NCI-H748 treated with DMSO at 0.1 percent for 48 hours (cell line): ENCODE results near the gene CPAMD8.
"Not testable (repeated sequence)": the region's sequence is repeated elsewhere in the genome, so short reads cannot be mapped to it uniquely, and the experiment has no call there.

Experiments used
- DNase-seq: peaks from one replicate; lab custom pipeline; 2025; lab: John Stamatoyannopoulos, UW

Gene CPAMD8

GRCh38 chr19:17037966-17038500 is 11.4 kb upstream of the CPAMD8 start:
- no peak for DNase-seq

DNA sequence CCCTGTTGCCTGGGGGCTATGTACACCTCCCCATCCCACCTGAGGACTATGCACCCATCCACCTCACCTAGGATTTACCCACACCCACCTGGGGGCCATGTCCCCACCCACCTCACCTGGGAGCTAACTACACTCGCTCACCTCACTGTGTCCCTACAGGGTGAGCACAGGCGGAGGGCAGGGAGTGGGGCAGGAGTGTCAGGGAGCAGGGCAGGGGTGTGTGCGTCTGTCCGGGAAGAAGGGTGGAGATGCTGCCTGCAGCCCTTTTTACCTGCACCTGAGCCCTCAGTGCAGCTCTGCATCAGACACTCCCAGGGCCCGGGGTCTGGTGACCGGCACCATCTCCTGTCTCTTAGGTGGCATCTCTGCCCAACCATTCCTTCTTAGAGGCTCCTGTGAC is 10.6 kb upstream of the CPAMD8 start:
- DNase-seq: no peak

DNA sequence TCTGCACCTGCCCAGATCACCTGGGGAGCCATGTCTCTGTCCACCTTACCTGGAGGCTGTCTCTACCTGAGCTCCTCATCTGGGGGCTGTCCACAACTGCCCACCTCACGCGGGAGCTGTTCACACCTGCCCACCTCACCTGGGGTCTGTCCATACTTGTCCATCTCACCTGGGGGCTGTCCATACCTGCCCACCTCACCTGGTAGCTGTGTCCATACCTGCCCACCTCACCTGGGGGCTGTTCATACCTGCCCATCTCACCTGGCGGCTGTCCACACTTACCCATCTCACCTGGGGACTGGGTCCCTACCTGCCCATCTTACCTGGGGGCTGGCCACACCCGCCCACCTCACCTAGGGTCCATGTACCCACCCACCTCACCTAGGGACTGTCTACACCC is 10.0 kb upstream of the CPAMD8 start:
- DNase-seq: no peak

GRCh38 chr19:17035842-17036424 is 9.3 kb upstream of the CPAMD8 start:
- no peak for DNase-seq

DNA sequence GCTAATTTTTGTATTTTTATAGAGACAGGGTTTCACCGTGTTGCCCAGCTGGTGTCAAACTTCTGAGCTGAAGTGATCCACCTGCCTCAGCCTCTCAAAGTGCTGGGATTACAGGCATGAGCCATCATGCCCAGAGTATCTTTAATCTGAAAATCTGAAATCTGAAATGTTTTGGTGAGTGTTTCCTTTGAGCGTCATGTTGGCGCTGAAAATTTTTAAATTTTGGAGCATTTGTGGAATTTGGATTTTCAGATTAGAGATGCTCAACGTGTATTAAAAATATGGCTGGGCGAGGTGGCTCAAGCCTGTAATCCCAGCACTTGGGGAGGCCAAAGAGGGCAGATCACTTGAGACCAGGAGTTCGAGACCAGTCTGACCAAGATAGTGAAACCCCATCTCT is 5.1 kb upstream of the CPAMD8 start:
- DNase-seq: no peak

GRCh38 chr19:17027535-17027975 is 945 bp upstream of the CPAMD8 start:
- DNase-seq: no peak

DNA sequence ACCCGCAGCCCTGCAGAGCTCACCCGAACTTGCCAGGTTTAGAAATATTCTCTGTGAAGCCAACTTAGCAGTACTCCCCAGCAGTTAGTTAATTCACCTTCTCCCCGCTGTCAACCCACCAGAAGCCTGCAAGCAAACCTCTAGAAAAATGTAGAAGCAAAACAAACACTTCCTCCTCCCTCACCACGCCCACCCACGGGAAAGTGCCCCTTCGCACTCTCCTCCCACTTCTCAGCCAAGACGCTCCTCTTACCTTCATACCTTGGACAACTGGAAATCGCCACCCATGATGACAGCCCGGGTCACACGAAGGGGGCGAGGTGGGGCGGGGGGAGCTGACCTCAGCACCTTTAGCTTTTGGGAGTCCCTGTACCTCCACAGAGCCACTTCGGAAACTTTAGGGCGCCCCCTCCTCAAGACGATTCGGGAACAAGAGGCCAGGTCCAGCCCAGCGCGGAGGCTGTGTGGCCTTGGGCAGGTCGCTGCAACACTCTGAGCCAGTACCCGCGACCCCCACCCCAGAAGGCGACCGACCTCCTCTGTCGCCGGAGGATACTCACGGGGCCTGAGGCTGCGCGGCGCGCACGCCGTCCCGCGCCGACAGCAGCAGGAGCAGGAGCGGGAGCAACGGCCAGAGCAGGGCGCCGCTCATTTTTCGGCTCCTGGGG is 485 bp downstream of the CPAMD8 start:
- DNase-seq: no peak

DNA sequence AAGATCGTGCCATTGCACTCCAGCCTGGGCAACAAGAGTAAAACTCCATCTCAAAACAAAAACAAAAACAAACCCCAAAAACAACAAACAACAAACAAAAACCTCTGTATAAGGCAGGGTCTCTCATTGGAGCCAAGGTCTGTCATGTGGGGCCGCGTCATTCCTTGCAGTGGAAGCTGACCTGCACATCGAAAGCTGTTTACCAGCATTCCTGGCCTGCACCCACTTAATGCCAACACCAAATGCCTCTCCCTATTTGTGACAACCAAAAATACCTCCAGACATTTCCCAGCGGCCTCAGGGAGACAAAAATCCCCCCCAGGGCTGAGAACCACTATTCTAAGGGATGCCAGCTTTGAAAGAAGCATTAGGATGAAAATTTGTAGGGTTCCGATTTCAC is 1.2 kb downstream of the CPAMD8 start:
- no peak for DNase-seq

GRCh38 chr19:17024941-17025340 is 1.7 kb downstream of the CPAMD8 start:
- not testable (repeated sequence) for DNase-seq

DNA sequence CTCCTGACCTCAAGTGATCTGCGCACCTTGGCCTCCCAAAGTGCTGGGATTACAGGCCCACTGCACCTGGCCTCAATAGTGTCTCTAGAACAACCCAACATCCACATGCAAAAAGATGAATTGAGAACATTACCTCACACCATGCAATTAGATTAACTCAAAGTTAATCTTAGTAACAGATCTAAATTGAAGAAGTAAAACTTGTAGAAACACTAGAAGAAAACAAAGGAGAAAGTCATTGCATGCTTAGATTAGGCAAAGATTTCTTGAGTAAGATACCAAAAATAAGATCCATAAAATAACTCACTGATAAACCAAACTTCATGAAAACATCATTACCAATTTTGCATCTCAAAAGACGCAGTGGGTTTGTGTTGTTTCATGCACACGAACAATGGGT is 2.8 kb downstream of the CPAMD8 start:
- DNase-seq: no peak

DNA sequence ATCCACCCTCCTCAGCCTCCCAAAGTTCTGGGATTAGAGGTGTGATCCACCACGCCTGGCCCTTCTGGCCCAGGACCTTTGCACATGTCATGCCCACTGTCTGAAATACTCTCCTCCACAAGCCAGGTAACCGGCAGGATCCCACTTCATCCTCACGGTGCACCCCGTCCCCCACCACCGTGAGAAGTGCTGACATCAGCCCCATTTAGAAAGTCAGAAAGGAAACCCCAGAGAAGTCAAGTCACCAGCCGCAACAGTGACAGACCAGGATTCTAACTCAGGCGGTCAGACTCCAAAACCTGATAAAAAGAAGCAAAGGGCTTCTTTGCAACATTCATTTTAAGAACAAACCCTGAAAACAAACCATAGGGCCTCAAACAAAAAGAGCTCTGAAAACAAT is 3.9 kb downstream of the CPAMD8 start:
- no peak for DNase-seq

GRCh38 chr19:17021793-17022590 is 4.6 kb downstream of the CPAMD8 start:
- DNase-seq: no peak

- DNase-seq: no peak
These were observed 5.3 kb downstream of the CPAMD8 start for GRCh38 chr19:17021328-17021727.

DNA sequence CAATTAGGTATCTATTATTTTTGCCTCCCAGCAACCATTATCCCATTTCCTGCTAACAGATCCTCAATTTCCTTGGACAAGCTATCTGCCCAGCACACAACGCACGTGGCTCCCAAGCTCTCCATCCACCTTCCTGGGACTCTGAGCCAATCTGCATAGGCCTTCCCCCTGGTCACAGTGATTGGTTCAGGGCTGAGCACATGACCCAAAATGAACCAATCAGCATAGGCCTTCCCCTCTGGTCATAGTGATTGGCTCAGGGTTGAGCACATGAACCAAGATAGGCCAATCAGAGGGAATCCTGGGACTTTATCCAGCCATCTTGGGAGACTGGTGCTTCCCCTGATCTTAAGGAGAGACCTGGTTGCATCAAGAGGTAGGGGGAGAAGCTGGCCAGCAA is 5.8 kb downstream of the CPAMD8 start:
- no peak for DNase-seq

DNA sequence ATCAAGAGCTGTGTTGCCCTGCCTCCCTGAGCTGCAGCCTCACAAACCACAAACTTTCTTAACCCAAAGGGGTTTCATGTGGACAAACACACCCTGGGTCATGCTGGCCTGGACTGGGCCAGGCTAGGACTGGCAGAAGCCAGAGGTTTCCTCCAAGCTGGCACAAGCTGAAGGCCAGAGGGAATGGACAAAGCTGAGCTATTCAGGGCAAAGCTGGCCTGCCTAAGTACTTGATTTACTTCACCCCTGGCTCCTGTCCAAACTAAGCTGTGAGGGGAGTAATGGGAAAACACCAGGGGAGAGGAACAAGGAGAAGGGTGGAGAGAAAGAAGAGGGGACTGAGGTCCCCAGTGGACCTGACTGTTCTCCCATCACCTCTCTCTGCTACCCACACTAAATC is 6.2 kb downstream of the CPAMD8 start:
- DNase-seq: no peak

DNA sequence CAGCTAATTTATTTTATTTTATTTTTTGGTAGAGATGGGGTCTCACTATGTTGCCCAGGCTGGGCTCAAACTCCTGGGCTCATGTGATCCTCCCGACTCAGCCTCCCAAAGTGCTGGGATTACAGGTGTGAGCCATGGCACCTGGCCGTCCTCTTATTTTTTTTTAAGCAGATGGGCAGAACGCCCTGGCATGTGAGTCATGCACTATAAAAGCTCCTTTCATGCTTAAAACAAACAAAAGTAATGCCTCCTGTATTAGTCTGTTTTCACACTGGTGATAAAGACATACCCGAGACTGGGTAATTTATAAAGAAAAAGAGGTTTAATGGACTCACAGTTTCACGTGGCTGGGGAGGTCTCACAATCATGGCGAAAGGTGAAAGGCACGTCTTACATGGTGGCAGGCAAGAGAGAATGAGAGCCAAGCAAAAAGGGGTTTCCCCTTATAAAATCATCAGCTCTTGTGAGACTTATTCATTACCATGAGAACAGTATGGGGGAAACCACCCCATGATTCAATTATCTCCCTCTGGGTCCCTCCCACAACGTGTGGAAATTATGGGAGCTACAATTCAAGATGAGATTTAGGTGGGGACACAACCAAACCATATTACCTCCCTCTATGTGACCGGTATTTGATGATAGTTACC is 12.3 kb downstream of the CPAMD8 start:
- DNase-seq: not testable (repeated sequence)

- DNase-seq: no peak
These were observed 15.1 kb downstream of the CPAMD8 start for GRCh38 chr19:17011485-17011884.

- no peak for DNase-seq
These were observed 20.0 kb downstream of the CPAMD8 start for GRCh38 chr19:17006579-17006978.

- DNase-seq: no peak
These were observed 21.6 kb downstream of the CPAMD8 start for GRCh38 chr19:17005000-17005399.

DNA sequence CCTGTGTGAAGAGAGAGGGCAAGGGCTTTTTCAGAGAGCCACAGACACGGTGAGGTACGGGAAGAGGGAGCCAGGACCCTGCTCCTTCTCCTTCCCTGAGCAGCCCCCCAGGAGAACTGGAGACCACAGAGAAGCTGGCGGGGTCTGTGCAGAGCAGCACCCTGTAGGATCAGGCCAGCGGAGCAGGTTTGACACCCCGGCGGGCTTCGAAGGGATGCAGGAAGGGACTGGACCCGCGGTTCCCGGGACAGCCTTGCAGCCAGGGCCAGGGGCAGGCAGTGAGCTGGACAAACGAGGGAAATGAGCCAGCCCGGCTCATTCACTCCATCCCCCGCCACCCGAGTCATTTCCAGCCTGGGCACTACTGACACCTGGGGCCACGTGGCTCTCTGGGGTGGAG is 22.2 kb downstream of the CPAMD8 start:
- no peak for DNase-seq

DNA sequence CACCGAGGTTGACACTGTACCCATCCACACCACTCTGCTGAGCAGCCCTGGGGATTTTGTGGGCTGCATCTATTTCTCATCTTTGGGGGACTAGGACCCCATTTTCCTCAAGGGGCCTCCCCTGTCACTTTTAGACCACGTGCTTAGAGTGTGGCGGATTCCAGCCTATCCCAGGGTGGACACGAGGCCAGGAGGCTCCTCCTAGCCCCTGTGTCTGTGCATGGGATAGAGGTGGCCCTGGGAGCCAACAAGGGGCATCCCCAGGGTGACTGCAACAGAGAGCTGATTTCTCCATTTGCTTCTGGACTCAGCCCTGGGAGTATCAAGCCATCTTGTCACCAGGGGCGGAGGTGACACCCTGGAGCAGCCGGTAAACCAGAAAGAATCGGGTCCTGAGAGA is 24.2 kb downstream of the CPAMD8 start:
- DNase-seq: no peak

DNA sequence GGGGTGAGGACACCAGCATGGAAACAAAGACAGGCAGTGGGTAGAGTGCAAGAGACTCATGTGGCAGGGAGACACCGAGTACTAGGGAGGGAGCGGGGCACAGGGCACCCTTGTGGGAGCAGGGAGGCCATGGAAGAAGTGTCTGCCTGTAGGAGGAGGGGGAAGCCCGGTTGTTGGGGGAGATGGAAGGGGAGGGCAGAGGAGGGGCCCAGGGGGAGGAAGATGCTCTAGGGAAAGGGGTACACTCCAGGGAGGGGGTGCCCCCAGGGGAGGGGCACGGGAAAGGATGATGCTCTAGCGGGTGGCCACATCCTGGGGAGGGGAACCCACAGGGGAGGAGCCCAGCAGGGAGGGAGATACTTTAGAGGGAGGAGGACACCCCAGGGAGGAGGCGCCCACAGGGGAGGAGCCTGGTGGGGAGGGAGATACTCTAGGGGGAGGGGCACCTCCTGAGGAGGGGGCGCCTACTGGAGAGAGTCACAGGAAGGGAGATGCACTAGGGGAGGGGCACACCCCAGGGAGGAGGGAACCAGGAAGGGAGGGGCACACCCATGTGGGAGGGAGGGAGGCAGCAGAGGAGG is 24.9 kb downstream of the CPAMD8 start:
- no peak for DNase-seq
